HUES6 (cell line): ENCODE measurements around the gene F12.

Experiments used
- H3K27ac ChIP-seq: 2 replicates; pipeline ENCODE4 v1.7.0; 2013; ENCODE audit warnings: low read depth, mild to moderate bottlenecking, low read length, inconsistent platforms
- H3K27me3 ChIP-seq: 2 replicates; pipeline ENCODE4 v1.6.1; 2013; ENCODE audit warnings: low read length; ENCODE audit not compliant: control insufficient read depth, insufficient read depth
- H3K36me3 ChIP-seq: 2 replicates; pipeline ENCODE4 v1.6.1; 2013; ENCODE audit warnings: low read length; ENCODE audit not compliant: control insufficient read depth, insufficient read depth
- H3K4me1 ChIP-seq: 2 replicates; pipeline ENCODE4 v1.6.1; 2013; ENCODE audit warnings: low read length; ENCODE audit not compliant: control insufficient read depth, insufficient read depth
- H3K4me3 ChIP-seq: 2 replicates; pipeline ENCODE4 v1.5.1; 2013; ENCODE audit warnings: low read depth, low read length
- H3K9ac ChIP-seq: one replicate; pipeline ENCODE4 v1.6.1; 2013; ENCODE audit warnings: mild to moderate bottlenecking, low read length
- H3K9me3 ChIP-seq: 2 replicates; pipeline ENCODE4 v1.6.1; 2013; ENCODE audit warnings: low read depth, low read length; ENCODE audit not compliant: control insufficient read depth, insufficient read depth

Gene F12

GRCh38 chr5:177435847-177436536 is 26.6 kb upstream of the F12 start:
- Histone ChIP-seq H3K4me3 (no peak overlapping the region), H3K9ac (no peak overlapping the region), H3K9me3 (no peaks in the 10 kb centered on the region), H3K27me3 (no peaks in the 10 kb centered on the region), H3K36me3 (peaks cover 85% of the 10 kb centered on the region), H3K4me1 (peaks cover 6% of the 10 kb centered on the region; the same call in 1 of the 2 replicates), H3K27ac (no peak overlapping the region)

GRCh38 chr5:177434942-177435738 is 25.8 kb upstream of the F12 start:
- peaks cover 85% of the 10 kb centered on the region for H3K36me3 ChIP-seq
- peaks cover 1% of the 10 kb centered on the region; the same call in 1 of the 2 replicates for H3K4me1 ChIP-seq
- no peak overlapping the region for H3K4me3 ChIP-seq
- H3K9me3 ChIP-seq = no peaks in the 10 kb centered on the region
- no peak overlapping the region for H3K27ac ChIP-seq
- H3K27me3 ChIP-seq = no peaks in the 10 kb centered on the region
- no peak overlapping the region for H3K9ac ChIP-seq

GRCh38 chr5:177434437-177434836 is 25.1 kb upstream of the F12 start:
- Histone ChIP-seq H3K4me3 (no peak overlapping the region), H3K27me3 (no peaks in the 10 kb centered on the region), H3K9ac (no peak overlapping the region), H3K4me1 (no peaks in the 10 kb centered on the region), H3K36me3 (peaks cover 85% of the 10 kb centered on the region), H3K27ac (no peak overlapping the region), H3K9me3 (no peaks in the 10 kb centered on the region)

GRCh38 chr5:177433658-177434217 is 24.4 kb upstream of the F12 start:
- H3K9me3 ChIP-seq = no peaks in the 10 kb centered on the region
- H3K27me3 ChIP-seq = no peaks in the 10 kb centered on the region
- H3K4me1 ChIP-seq = peaks cover 3% of the 10 kb centered on the region; the same call in 1 of the 2 replicates
- H3K4me3 ChIP-seq = no peak overlapping the region
- no peak overlapping the region for H3K27ac ChIP-seq
- H3K9ac ChIP-seq = no peak overlapping the region
- H3K36me3 ChIP-seq = peaks cover 82% of the 10 kb centered on the region

- Histone ChIP-seq H3K27me3 (no peaks in the 10 kb centered on the region), H3K9ac (no peak overlapping the region), H3K27ac (no peak overlapping the region), H3K36me3 (peaks cover 75% of the 10 kb centered on the region), H3K9me3 (no peaks in the 10 kb centered on the region), H3K4me1 (peaks cover 5% of the 10 kb centered on the region; the same call in 1 of the 2 replicates), H3K4me3 (no peak overlapping the region)
These were observed 23.7 kb upstream of the F12 start for GRCh38 chr5:177432839-177433657.

- no peak overlapping the region for H3K9ac ChIP-seq
- no peak overlapping the region for H3K4me3 ChIP-seq
- no peak overlapping the region for H3K27ac ChIP-seq
- H3K36me3 ChIP-seq = peaks cover 68% of the 10 kb centered on the region
- peaks cover 13% of the 10 kb centered on the region for H3K4me1 ChIP-seq
- no peaks in the 10 kb centered on the region for H3K9me3 ChIP-seq
- no peaks in the 10 kb centered on the region for H3K27me3 ChIP-seq
These were observed 22.9 kb upstream of the F12 start for GRCh38 chr5:177432143-177432838.

GRCh38 chr5:177431317-177432142 is 22.2 kb upstream of the F12 start:
- Histone ChIP-seq H3K4me1 (peaks cover 16% of the 10 kb centered on the region), H3K36me3 (peaks cover 62% of the 10 kb centered on the region), H3K9ac (no peak overlapping the region), H3K27me3 (no peaks in the 10 kb centered on the region), H3K4me3 (no peak overlapping the region), H3K27ac (no peak overlapping the region), H3K9me3 (no peaks in the 10 kb centered on the region)

- H3K9me3 ChIP-seq = no peaks in the 10 kb centered on the region
- H3K27ac ChIP-seq = no peak overlapping the region
- no peak overlapping the region for H3K9ac ChIP-seq
- H3K4me3 ChIP-seq = no peak overlapping the region
- peaks cover 56% of the 10 kb centered on the region for H3K36me3 ChIP-seq
- no peaks in the 10 kb centered on the region for H3K27me3 ChIP-seq
- peaks cover 16% of the 10 kb centered on the region for H3K4me1 ChIP-seq
These were observed 21.6 kb upstream of the F12 start for GRCh38 chr5:177430972-177431316.

- Histone ChIP-seq H3K27me3 (no peaks in the 10 kb centered on the region), H3K9me3 (no peaks in the 10 kb centered on the region), H3K4me3 (no peak overlapping the region), H3K4me1 (peaks cover 19% of the 10 kb centered on the region), H3K27ac (no peak overlapping the region), H3K9ac (no peak overlapping the region), H3K36me3 (peaks cover 51% of the 10 kb centered on the region)
These were observed 21.0 kb upstream of the F12 start for GRCh38 chr5:177430140-177430951.
